Activated CD8-positive, alpha-beta T cell treated with anti-CD3 and anti-CD28 coated beads, Interleukin-2, amount 10 ng/mL, durations not matched to agents 7 days and 5 days (primary cell): ENCODE results near the gene POLD4. TPM values are rescaled to one million over a fixed set of nuclear protein-coding genes. Genes with fewer than 3 reads are reported as not detected.
A peak's percentile ranks its signal among the peaks of the same experiment; 100 is the strongest.

Experiments
- ATAC-seq: fragments of 150-1000 bp; cut with Tn5 transposase; one replicate; pipeline ENCODE4 v1.10.0; 2021; ENCODE audit warnings: moderate library complexity
- CTCF ChIA-PET: fragments of 350-600 bp; sonication (Branson Sonifier 250); formaldehyde crosslinking; loops from one replicate; lab custom pipeline; 2021; ENCODE audit warnings: antibody characterized with exemption; lab: Charles Lee
- POLR2A ChIA-PET: fragments of 350-600 bp; sonication (Branson Sonifier 250); formaldehyde crosslinking; loops from one replicate; lab custom pipeline; 2021; ENCODE audit warnings: antibody characterized with exemption; lab: Charles Lee
- DNase-seq: peaks from one replicate; pipeline ENCODE4 v3.0.0-alpha.2; 2020
- H3K27ac Mint-ChIP-seq: one replicate; pipeline ENCODE4 v1.8.0; 2021; ENCODE audit warnings: mild to moderate bottlenecking, mixed read lengths
- H3K27me3 Mint-ChIP-seq: one replicate; pipeline ENCODE4 v1.8.0; 2021; ENCODE audit warnings: low read depth, mixed read lengths
- H3K36me3 Mint-ChIP-seq: one replicate; pipeline ENCODE4 v1.8.0; 2021; ENCODE audit warnings: low read depth, mixed read lengths
- H3K4me1 Mint-ChIP-seq: one replicate; pipeline ENCODE4 v1.8.0; 2021; ENCODE audit warnings: low read depth, mixed read lengths
- H3K4me3 Mint-ChIP-seq: one replicate; pipeline ENCODE4 v1.8.0; 2021; ENCODE audit warnings: mild to moderate bottlenecking, mixed read lengths
- H3K9me3 Mint-ChIP-seq: one replicate; pipeline ENCODE4 v1.8.0; 2022; ENCODE audit warnings: mixed read lengths; ENCODE audit not compliant: insufficient read depth
- total RNA-seq, 2 experiments: library from RNA; stranded (reverse); gene quantifications; one replicate each; pipeline ENCODE4 v1.2.3, GENCODE V29; 2021

The POLD4 gene
- total RNA-seq, 2 experiments from 2014 or later, result 53.2 to 56.7 TPM

DNA sequence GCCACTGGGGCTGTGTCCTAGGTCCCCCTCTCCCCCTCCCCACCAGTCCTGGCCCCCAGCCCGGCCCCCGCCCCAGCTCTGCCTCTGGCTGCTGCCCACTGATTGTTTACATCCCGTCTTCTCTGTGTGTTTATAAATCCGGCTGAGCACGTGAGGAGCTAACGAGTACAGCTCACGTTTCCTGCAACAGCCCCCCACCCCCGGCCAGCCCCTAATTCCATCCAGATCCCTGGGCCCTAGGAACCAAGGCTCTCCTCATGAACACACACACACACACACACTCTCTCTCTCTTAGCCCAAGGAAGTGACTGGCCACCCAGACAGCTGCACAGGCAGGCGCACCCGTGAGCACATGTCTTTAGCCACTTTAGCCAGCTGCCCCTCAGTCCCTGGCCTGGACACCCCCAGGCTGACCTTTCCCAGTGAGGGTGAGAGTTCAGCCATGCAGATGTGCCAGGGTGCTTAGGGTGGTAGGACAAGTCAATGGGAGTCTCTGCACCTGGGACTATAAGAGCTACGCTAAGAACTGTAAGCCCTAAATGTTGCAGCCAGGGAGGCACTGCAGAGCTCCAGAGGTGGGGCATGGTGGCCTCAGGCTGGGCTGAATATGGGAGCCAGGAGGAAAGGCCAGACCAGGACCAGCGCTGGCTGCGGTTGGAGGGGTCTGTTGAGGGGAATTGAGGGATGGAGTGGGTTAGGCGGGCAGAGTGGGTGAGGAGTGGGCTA, 17.2 kb upstream of the POLD4 start:
- Mint-ChIP-seq H3K27me3 (peaks cover 55% of the 10 kb centered on the region), H3K4me1 (peaks cover 59% of the 10 kb centered on the region), H3K4me3 (no peak overlapping the region), H3K9me3 (no peaks in the 10 kb centered on the region), H3K27ac (no peak overlapping the region), H3K36me3 (no peaks in the 10 kb centered on the region)
- CTCF ChIA-PET, result interaction anchor here (0.9 to 31.4 kb wide), 7 partner anchors 13 to 112 kb away, joined by 3 to 998 read pairs (median 4); partner anchors contain the start of genes AIP and POLD4
- ATAC-seq, result no peak
- POLR2A ChIA-PET, result interaction anchor here (1.9 kb wide), 1 partner anchor 17 kb away, joined by 8 read pairs; the partner anchor contains the start of gene POLD4
- no peak for DNase-seq

- ChIA-PET CTCF (interaction anchor here (1.1 to 31.4 kb wide), 5 partner anchors 12 to 113 kb away, joined by 3 to 998 read pairs (median 61); partner anchors contain the start of genes AIP and POLD4), POLR2A (interaction anchor here (1.9 kb wide), 1 partner anchor 16 kb away, joined by 8 read pairs; the partner anchor contains the start of gene POLD4)
- DNase-seq (no peak), ATAC-seq (no peak)
- H3K36me3 Mint-ChIP-seq, result no peaks in the 10 kb centered on the region
- H3K4me1 Mint-ChIP-seq, result peaks cover 58% of the 10 kb centered on the region
- H3K9me3 Mint-ChIP-seq, result no peaks in the 10 kb centered on the region
- peaks cover 55% of the 10 kb centered on the region for H3K27me3 Mint-ChIP-seq
- H3K27ac Mint-ChIP-seq, result no peak overlapping the region
- H3K4me3 Mint-ChIP-seq, result no peak overlapping the region
Measured at GRCh38 chr11:67369801-67370284, 16.5 kb upstream of the POLD4 start.

- ATAC-seq (no peak), DNase-seq (no peak)
- ChIA-PET CTCF (interaction anchor here (1.1 to 31.4 kb wide), 4 partner anchors 12 to 114 kb away, joined by 3 to 998 read pairs (median 62); partner anchors contain the start of genes AIP and POLD4), POLR2A (interaction anchor here (1.9 kb wide), 1 partner anchor 16 kb away, joined by 8 read pairs; the partner anchor contains the start of gene POLD4)
- no peak overlapping the region for H3K4me3 Mint-ChIP-seq
- no peak overlapping the region for H3K27ac Mint-ChIP-seq
- H3K36me3 Mint-ChIP-seq, result no peaks in the 10 kb centered on the region
- no peaks in the 10 kb centered on the region for H3K9me3 Mint-ChIP-seq
- peaks cover 49% of the 10 kb centered on the region for H3K27me3 Mint-ChIP-seq
- H3K4me1 Mint-ChIP-seq, result peaks cover 58% of the 10 kb centered on the region
Measured at GRCh38 chr11:67369275-67369674, 15.9 kb upstream of the POLD4 start.

DNA sequence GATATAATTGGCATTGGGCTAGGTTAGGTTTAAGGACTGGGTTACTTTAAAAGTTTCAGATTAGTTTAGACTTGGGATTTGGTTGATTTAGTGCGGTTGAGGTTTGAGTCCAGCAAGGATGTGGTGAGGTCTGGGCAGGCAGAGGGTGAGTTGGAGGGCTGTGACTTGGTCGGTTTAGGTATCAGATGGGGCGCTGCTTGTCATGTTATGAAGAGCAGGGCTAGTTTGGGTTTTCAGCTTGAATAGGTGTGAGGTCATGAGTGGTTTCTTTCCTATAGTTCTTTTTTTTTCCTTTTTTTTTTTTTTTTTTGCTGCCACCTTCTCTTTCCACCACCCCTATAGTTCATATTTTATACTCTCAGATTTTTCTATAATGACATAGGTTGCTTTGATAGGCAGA, 15.3 kb upstream of the POLD4 start:
- Mint-ChIP-seq H3K4me1 (peaks cover 58% of the 10 kb centered on the region), H3K36me3 (no peaks in the 10 kb centered on the region), H3K9me3 (no peaks in the 10 kb centered on the region), H3K4me3 (no peak overlapping the region), H3K27me3 (peaks cover 47% of the 10 kb centered on the region), H3K27ac (peak overlapping the region; percentile 22)
- ChIA-PET POLR2A (interaction anchor here (1.9 kb wide), 1 partner anchor 15 kb away, joined by 8 read pairs; the partner anchor contains the start of gene POLD4), CTCF (interaction anchor here (1.1 to 31.4 kb wide), 4 partner anchors 11 to 114 kb away, joined by 3 to 998 read pairs (median 62); partner anchors contain the start of genes AIP and POLD4)
- DNase-seq (peak; percentile 46), ATAC-seq (no peak)

- no peak for DNase-seq
- H3K36me3 Mint-ChIP-seq, result no peaks in the 10 kb centered on the region
- no peaks in the 10 kb centered on the region for H3K9me3 Mint-ChIP-seq
- H3K4me1 Mint-ChIP-seq, result peaks cover 59% of the 10 kb centered on the region
- H3K4me3 Mint-ChIP-seq, result no peak overlapping the region
- no peak overlapping the region for H3K27ac Mint-ChIP-seq
- ChIA-PET CTCF (interaction anchor here (31.4 kb wide), 1 partner anchor 10 kb away, joined by 998 read pairs; the partner anchor contains the start of gene POLD4), POLR2A (no interaction called here)
- ATAC-seq, result no peak
- peaks cover 46% of the 10 kb centered on the region for H3K27me3 Mint-ChIP-seq
Measured at GRCh38 chr11:67367761-67368227, 14.4 kb upstream of the POLD4 start.

GRCh38 chr11:67366961-67367760, 13.8 kb upstream of the POLD4 start:
- Mint-ChIP-seq H3K4me1 (peaks cover 59% of the 10 kb centered on the region), H3K27me3 (peaks cover 52% of the 10 kb centered on the region), H3K27ac (no peak overlapping the region), H3K4me3 (no peak overlapping the region), H3K9me3 (no peaks in the 10 kb centered on the region), H3K36me3 (no peaks in the 10 kb centered on the region)
- no peak for DNase-seq
- no peak for ATAC-seq
- ChIA-PET POLR2A (no interaction called here), CTCF (interaction anchor here (31.4 kb wide), 1 partner anchor 10 kb away, joined by 998 read pairs; the partner anchor contains the start of gene POLD4)

- H3K36me3 Mint-ChIP-seq, result no peaks in the 10 kb centered on the region
- no peaks in the 10 kb centered on the region for H3K9me3 Mint-ChIP-seq
- ATAC-seq (no peak), DNase-seq (no peak)
- peaks cover 55% of the 10 kb centered on the region for H3K4me1 Mint-ChIP-seq
- H3K27me3 Mint-ChIP-seq, result peaks cover 54% of the 10 kb centered on the region
- no peak overlapping the region for H3K27ac Mint-ChIP-seq
- ChIA-PET POLR2A (no interaction called here), CTCF (interaction anchor here (18.4 kb wide), 1 partner anchor 16 kb away, joined by 998 read pairs; the partner anchor contains the start of genes CLCF1 and RAD9A)
- no peak overlapping the region for H3K4me3 Mint-ChIP-seq
Measured at GRCh38 chr11:67366546-67366945, 13.2 kb upstream of the POLD4 start.

GRCh38 chr11:67365736-67366444, 12.5 kb upstream of the POLD4 start:
- peaks cover 49% of the 10 kb centered on the region for H3K4me1 Mint-ChIP-seq
- H3K36me3 Mint-ChIP-seq, result no peaks in the 10 kb centered on the region
- no peak for ATAC-seq
- DNase-seq, result no peak
- ChIA-PET CTCF (interaction anchor here (0.8 to 18.4 kb wide), 4 partner anchors 9 to 17 kb away, joined by 4 to 998 read pairs (median 30); partner anchors contain the start of genes CLCF1, POLD4 and RAD9A), POLR2A (interaction anchor here (1.2 kb wide), 1 partner anchor 16 kb away, joined by 3 read pairs; no protein-coding TSS in a partner anchor)
- no peak overlapping the region for H3K4me3 Mint-ChIP-seq
- H3K27me3 Mint-ChIP-seq, result peaks cover 52% of the 10 kb centered on the region
- H3K9me3 Mint-ChIP-seq, result no peaks in the 10 kb centered on the region
- no peak overlapping the region for H3K27ac Mint-ChIP-seq

DNA sequence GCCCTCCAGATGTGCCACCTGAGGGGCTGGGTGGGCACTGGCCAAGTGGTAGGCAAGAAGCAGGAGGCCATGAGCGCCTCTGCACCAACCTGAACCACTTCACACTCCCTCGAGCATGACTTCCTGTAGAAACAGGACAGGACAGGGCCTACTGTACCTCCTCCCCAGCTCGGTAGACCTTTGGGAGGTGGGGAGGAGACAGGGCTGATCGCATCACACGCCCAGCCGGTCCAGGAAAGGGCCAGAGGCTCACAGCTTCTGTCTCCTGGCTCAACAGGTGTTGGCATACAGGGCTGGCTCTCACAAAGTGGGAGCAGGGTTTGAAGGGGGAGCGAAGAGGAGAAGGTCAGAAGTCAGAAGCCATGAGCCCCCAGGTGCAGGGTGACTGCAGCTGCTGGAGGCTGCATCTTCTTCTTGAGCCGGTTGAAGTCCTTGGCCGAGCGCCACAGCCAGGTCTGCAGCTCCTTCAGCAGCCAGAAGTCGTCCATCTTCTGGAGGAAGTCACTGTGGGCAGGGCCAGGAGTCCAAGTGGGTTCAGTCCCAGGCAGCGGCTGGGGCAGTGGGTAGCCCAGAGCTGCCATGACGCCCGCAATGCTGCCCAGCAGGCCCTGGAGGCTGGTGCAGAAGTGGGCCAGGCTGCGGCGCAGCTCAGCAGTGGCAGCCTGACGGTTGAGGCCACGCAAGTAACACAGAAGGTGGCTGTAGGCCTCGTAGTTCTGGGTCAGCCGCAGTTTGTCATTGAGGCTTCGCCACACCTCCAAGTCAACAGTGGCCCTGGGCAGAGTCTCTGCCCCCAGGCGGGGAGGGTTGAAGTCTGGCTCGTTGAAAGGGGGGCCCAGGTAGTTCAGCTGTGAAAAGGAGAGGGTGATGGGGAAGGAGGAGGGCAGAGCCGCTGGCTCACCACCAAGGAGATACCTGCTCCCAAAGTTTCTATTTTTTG, 11.7 kb upstream of the POLD4 start:
- Mint-ChIP-seq H3K4me1 (peaks cover 41% of the 10 kb centered on the region), H3K4me3 (no peak overlapping the region), H3K27ac (no peak overlapping the region), H3K36me3 (no peaks in the 10 kb centered on the region), H3K9me3 (no peaks in the 10 kb centered on the region), H3K27me3 (peaks cover 46% of the 10 kb centered on the region)
- no peak for ATAC-seq
- POLR2A ChIA-PET, result interaction anchor here (1.0 to 1.3 kb wide), 3 partner anchors 8 to 17 kb away, joined by 3 to 7 read pairs (median 3); partner anchors contain the start of genes CLCF1 and POLD4
- no peak for DNase-seq
- CTCF ChIA-PET, result interaction anchor here (0.8 to 18.4 kb wide), 5 partner anchors 9 to 19 kb away, joined by 4 to 998 read pairs (median 25); partner anchors contain the start of genes CLCF1, POLD4 and RAD9A
